ENCODE measurements around the gene MLLT3.

The MLLT3 gene

DNA sequence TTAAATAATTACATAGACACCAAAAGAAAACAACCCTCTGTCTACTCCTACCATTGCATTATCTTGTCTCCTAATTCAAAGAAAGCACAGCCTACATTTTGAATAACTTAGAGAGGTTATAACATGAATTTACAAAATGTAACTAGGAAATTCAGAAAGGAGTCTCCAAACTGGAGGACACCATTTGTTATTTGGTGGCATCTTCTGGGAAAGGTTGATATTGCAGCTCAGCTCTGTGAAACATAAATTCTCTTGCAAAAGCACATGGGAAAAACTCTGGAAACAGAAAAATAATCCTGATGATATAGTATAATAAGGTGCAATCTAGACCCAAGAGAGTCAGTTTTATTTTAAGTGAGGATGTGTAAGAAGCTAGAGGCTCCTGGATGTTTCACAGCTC lies 215.3 kb downstream of the MLLT3 start:
- DNase-seq, result no peak

DNA sequence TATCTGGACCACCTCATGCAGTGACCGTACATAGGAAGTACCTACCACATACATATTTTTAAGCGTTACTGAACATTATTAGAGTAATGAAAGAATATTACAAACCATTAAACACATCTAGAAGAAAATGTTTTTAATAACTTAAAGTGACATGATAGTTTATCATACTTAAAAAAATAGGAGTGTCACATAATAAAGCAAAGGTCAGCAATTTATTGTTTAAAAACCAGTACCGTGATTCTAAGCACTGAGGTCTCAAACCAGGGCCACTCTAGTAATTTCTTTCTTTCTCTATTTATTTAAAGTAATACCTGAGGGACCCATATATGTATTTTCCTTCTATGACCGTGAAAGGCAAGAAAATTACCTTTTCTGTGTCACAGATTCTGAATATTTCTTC lies 216.0 kb downstream of the MLLT3 start:
- no peak for DNase-seq

DNA sequence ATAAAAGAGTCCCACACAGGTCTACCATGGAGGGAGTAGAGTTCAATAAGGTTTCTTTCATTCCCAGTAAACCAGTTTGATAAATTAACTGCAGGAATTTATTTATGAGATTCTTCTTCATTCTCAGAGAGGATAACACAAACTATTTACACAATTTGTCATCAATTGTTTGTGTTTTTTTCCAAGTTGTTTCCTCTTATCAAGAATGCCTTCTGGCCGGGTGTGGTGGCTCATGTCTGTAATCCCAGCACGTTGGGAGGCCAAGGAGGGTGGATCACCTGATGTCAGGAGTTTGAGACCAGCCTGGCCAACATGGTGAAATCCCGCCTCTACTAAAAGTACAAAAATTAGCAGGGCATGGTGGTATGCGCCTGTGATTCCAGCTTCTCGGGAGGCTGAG lies 216.7 kb downstream of the MLLT3 start:
- no peak for DNase-seq

DNA sequence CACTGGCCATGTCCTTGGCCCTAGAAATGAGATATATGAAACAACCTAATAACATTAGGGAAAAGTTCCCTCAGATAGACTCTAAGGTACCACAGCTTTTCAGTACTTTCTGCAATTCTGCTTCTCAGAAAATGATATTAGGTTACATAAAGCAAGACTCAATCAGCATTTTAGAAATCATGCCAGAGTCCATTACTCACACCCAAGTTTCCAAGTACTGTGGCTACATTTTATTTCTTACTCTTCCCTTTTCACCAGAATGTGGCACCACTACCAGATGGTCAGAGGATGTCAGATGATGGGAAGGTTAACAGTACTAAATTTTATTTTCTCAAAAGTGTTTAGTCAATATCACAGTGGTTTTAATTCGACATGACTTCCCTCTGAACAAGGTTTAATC lies 217.2 kb downstream of the MLLT3 start:
- DNase-seq, result no peak

DNA sequence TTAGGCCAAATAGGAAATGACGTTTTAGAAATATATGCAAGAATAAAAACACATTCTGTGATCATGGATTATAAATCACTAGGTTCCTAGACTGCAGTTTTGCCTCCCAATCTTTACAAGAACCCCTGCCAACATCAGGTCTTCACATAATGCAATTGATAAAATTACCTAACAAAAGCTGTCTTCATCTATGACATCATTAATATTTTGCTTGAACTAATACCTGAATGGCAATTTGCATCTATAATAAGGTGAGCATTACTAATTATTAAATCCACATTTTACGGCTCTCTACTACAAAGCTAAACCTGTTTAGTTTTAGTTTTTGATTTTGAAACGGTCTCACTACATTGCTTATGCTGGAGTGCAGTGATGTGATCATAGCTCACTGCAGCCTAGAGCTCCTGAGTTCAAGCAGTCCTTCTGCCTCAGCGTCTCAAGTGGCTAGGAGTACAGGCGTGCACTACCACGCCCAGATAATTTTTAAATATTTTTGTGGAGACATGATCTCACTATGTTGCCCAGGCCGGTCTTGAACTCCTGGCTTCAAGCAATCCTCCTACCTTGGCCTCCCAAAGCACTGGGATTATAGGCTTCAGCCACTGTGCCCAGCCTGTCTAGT lies 218.0 kb downstream of the MLLT3 start:
- no peak for DNase-seq

DNA sequence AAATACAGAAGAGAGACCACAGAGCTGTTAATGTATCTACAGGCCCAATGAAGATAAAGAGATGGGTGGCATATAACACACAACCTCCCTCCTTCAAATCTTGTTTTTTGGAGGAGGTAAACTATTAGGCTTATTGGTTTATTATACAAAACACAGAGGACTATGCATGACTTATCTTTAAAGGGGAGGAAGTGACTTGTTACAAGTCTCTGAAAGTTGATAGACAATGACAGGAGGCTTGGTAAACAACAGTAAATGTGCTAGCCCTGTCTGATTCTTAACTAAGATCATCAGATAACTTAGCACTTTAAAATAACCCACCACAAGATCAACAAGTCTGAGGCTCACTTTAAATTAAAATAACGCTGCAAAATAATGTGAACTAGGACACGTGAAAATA lies 219.0 kb downstream of the MLLT3 start:
- DNase-seq, result no peak

DNA sequence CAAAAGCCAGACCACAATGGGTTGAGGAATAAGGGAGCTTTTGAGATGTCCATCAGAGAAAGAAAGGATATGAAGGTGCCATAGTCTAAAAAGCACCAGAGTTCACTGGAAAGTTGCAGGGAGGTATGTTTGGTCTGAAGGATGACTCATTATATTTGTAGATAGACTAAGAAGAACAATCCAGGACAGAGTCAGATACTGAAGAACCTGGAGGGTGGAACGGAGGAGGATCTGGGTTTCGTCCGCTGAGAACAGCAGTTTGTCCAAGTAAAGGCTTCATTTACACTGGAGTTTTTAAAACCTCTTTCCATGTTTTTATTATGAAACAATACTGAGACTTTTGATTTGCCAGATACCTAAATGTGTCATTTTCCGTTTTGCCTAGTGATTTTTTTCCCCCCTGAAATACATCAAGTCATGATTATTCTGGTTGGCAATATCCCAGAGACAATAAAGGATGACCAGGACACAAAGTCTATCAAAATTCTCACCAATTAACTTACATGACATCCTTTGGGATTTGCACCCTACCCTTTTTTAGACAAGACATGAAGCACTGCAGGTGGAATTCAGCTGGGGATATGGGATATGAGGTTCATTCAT lies 219.9 kb downstream of the MLLT3 start:
- DNase-seq, result no peak

DNA sequence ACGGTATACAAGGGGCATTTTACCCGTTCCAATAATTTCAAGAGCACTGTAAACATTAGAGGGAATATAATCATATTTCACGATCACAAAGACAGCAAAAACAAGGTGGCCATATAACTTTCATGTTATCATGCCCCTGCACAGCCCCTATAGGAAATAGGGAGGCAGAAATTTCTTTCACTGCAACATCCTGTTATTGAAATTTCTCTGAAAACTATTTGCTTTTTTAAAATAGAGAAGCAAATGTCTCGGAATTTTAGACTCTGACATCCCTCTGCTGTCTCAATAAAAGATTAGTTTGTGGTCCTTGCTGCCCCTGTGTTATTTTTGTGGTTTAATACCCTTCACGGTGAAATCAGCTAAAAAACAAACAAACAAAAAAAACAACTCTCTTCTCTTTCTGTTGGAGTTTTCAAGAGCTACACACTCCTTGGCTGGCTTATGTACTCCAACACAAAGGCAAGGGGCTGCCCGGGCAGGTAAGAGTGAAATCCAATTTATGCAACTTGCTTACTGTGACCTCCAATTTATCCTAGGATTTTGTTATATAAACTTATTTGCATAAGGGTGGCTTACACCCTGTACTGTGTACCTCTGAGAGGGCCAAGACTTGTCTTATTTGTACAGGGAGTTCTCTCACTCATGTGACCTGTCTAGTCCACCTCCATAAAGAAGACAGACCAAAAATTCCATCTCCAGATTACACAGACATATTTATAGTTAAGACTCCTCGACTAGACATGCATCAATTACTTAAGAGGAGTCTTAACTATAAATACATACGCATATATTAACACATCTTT lies 223.6 kb downstream of the MLLT3 start:
- DNase-seq, result no peak

DNA sequence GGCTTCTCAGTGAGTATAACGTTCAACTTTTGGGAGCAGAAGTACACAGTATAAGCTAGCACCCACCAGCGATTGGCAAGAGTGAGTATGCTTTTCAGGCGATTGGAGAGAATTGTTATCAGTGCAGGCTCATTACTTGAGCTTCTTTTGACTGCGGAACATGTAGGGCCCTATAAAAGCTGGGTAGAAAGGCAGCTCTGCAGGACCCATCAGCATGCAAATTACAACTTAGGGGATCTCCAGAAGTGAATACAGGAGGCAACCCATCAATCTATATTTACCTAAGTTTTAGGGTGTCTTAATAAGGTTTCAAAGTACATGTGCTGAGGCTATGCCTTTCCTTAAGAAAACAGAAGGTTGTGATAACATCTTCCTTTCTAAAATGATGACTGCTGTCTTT lies 225.0 kb downstream of the MLLT3 start:
- DNase-seq, result no peak

DNA sequence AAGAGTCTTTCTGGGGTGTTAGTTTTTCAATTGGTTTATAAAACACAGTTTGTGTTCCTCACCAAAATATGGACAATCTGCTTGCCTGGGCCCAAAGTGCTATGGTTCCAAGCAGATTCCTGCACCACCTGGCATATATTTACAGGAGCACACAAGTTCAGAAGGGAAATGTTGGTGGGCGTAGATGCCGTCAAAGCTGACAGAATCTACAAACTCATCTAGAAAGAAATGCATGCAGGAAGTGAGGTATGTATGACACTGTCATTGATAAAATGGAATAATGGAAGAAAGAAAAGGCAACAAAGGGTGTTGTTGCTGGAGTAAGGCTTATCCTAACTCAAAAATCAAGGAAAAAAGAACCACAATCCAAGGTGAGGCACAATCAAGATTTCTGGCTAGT lies 225.8 kb downstream of the MLLT3 start:
- DNase-seq, result no peak

DNA sequence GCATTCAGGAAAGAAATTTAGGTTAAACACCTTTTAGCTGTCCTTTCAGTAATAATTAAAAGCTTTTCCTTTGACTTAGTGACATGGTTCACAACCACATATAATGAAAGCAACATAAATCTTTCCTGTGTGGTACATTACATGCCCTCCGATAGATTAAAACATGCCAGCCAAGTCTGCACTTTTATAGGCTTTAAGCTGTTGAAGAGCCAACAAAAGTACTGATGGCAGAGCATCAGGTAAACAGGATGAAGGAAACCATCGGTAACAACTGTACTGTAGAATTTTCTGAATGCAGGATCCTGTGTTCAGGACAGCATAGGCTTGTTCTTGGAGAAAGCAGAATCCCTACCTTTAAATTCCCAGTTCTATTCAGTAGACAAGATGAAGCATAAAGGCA lies 226.6 kb downstream of the MLLT3 start:
- DNase-seq, result no peak

DNA sequence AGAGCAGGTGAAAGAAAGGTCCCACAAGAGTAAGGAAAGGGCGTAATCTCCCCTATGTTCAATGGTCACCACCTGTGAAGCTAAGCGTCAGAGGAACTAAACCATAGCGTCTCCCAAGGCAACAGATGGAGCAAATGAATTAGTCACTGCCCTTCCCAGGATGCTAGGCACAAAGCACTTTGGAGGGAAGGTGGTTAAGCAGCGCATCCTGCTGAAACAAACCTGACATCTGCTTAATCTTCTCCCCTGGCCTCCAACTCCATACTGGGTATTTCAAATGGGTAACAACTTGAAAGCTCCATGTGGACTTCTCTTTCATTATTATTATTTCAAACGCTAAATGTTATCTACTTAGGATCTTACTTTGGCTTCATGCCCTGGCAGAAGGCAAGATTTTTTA lies 227.3 kb downstream of the MLLT3 start:
- DNase-seq, result no peak

DNA sequence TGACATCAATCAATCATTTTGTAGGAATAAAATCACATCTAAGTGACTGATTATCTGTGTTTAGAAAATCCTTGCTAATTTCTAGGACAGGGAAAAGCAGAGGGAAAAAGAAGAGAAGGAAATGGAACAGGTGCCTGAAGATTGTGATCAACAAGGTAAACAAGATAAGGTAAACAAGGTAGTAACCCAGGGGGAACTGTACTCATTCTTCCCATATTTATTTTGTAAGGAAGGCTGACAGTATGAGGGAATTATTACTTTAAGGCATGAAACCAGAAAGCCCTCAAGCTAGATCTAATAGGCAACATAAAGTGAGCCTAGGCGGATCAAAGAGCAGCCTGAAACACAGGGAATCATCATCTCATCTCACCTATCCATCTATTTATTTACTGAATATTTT lies 231.1 kb downstream of the MLLT3 start:
- DNase-seq, result no peak

DNA sequence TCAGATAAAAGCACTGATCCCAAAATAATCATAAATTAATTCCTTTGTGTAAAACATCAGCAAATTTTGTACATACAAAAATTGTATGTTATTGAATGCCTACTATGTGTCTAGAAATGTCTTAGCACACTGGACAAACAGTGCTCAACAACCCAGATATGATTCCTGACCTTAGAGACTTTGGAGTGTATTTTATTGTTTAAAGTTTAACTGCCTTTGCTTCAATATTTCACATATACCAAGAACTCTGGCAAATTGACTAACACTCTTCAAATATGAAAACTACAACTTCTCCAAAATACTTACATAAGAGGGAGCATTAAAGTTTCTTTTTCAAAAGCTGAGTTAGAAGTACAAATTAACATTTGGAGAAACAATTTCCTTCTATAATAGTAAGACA lies 231.9 kb downstream of the MLLT3 start:
- DNase-seq, result no peak

DNA sequence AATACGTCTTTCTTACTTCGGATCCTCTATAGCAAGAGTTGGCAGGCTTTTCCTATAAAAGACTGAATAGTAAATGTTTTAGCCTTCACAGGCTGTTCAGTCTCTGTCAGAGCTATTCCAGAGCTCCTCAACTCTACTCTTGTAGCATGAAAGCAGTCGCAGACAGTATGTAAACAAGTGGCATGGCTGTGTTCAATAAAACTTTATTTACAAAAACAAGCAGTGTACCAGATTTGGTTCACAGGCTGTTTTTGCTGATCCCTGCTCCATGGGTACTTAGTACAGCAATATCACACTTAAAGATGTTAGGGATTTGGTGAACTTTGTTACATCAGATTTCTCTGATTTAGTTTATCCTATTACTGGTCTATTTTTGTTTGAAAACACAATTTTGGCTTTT lies 235.2 kb downstream of the MLLT3 start:
- no peak for DNase-seq

DNA sequence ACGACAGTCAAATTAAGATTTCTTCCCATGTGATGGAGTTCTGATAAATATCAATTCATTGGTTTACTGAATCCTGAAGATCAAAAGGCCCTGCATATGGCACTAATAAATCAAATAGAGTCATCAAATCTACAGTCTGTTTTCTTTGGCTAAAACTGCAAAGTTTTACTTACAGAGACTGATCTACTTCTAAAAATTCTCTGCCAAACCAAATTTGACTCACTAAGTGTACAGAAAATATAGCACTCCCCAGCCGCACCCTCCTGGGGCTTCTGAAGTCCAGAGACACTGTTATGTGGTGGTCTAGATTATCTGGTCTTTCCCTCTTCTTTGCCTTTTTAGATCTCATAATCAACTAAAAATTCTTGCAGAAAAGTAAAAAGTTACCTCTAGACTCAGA lies 237.7 kb downstream of the MLLT3 start:
- no peak for DNase-seq

DNA sequence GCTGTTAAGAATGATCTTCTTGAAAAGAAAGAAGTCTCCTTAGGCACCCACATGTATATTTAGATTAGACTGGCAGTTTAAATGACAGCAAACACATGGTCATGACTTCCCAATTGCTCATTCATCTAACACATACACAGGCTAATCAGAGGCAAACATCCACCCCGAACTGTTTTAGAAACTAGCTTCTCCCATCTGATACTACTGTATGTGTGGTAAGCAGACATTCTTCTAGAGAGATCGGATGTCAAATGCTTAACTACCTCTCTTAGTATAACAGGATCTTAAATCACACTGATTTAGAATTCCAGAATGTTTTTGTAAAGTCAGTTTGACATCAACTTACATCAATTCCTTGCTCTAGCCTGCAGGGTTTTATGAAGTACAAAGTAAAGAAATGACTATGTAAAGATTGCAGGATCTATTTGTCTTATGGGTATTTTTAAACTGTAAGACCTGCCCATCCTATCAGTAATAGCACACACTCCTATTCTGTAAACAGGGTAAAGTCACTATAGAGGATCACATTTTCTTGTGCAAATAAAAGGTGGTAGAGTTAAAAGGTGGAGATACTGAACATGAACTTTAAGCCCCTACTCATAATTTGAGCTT lies 239.7 kb downstream of the MLLT3 start:
- no peak for DNase-seq

DNA sequence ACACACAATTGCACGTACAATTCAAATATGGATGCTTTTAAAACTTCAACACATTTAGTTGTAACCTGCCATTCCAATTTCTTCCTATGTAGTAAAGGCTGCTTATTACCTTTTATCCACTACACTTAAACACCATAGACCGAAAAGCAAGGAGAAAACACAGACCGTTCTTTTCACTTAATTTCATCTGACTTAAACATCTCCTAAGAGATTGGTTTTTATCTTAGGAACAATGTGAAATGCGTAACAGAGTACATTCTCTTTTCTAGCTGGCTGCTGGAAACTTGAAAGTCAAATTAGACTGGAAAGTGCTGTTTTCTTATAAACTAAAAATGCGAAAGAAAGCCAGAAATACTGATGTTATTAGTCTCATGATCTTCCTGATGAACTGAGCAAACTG lies 241.8 kb downstream of the MLLT3 start:
- no peak for DNase-seq

DNA sequence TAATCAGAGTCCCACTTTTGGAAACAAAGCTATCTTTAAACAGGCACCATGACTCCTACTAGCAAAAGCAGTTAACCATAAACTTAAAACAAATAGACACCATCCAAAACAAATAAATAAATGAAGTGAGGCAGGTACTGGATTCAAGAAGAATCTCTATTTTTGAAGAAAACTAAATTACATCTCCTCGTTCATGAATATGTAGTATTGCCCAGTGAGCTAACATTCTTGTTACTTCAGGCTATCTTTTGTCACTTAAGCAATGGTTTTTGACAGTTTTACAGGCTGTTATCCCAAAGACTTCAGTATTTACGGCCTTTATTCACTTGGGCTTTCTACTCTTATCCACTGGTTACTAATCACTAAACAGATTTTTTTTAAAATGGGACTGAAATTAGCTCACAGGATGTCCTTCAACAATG lies 242.5 kb downstream of the MLLT3 start:
- no peak for DNase-seq

DNA sequence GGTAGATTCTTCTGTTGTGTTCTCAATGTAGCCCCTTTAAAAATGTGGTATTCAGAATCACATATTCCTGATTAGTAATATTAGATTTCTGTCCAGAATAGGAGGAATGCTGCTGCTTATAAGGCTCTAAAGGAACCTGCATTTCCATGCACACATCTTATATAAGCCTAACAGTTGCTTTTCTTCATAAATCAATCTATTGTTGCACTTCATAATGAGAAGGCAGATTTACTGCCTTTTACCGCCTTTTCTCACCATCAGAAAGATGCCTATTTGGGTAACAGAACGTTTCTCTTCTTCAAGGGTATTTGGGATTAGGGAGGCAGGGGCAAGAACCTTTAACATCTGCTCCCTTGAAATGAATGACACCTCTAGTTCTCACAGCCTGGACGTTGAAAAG lies 243.4 kb downstream of the MLLT3 start:
- no peak for DNase-seq

DNA sequence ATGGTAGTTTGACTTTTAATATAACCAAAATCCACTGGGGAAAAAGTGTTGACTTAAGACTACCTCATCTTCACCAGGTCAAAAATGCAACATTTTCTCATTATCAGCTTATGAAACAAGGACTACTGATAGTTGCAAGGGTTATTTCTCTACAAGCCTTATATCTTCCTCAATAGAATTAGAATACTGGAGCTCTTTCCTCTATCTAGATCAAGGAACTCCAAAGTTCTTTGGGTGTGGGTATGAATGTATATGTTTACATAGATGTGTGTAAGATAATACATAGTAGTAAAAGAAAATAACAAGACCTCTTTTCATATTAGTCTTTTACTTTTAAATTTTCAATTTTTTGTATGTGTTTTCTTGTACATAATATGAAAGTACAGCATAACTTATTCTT lies 244.5 kb downstream of the MLLT3 start:
- DNase-seq, result no peak

DNA sequence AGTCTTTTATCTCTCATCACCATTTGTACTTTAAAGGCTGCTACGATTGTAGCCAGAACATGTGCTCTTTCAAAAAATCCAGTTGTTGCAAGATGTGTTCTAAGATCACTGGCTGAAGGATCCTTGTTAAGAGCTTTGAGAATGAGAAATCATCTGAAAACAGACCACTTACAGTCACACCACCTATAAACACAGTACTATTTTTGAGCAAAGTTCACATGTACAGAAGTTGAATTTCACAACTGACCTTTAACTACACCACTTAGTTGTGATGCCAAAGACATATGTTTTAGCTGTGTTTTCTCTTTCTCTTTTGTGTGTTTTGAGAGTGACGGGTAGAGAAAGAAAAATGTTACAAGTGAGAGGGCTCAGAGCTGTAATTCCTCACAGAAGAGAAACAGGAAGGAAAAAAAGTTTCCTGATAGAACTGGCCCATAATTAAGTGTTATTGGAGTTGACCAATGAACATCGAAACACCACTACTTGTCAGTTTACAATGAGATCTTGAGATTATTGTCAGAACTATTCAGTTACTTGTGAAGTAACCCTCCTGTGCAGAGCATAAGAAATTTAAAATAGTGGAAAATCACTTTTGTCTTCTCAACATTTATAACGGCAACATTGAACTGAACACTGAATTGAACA lies 245.4 kb downstream of the MLLT3 start:
- DNase-seq, result no peak

DNA sequence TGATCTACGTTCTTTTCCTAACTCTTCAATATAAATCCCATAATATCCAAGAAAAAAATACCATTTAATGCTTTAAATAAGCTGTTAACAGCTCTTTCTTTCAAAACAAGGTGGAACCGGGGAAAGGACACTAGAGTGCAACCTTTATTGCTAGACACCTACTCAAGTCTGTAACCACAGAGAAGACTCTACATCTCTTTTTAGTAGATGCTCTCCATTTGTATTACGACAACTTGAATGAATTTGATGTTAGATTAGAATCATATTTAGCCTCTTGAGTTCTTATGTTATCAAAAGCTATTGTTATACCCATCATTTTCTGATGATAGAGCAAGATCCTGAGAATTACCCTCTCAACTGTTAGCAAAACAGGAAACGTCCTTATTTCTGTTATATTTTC lies 246.3 kb downstream of the MLLT3 start:
- DNase-seq, result no peak

DNA sequence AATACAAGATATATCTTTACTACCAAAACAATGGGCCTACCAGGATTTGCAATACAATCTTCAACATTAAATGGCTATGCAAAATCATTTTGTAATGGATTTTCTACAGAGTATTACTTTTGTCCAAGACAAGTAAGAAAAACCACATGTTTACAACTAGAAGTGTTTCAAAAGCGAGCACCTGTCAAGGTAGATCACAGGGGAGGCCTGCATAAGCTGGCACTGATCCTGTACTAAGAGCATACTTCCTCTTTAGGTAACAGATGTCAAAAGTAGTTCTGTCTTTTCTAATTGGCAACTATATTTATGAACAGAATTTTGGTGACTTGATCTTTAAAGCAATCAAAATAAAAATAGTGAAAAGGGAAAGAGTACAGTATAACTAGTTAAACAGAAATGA lies 249.0 kb downstream of the MLLT3 start:
- DNase-seq, result no peak
